IgD-negative memory B cell (primary cell): ENCODE measurements around the gene SQOR. TPM values are rescaled to one million over a fixed set of nuclear protein-coding genes. Genes with fewer than 3 reads are reported as not detected.

Experiments used
- H3K27ac Mint-ChIP-seq, 3 donors: one replicate each; pipeline ENCODE4 v1.8.0; 2020 to 2022; ENCODE audit warnings: mild to moderate bottlenecking in 3 of 3, mixed read lengths in 3 of 3, moderate library complexity in 1 of 3
- H3K27me3 Mint-ChIP-seq: one replicate; pipeline ENCODE4 v1.8.0; 2021; ENCODE audit warnings: mixed read lengths
- H3K36me3 Mint-ChIP-seq: one replicate; pipeline ENCODE4 v1.8.0; 2020; ENCODE audit warnings: mild to moderate bottlenecking, mixed read lengths
- H3K4me1 Mint-ChIP-seq, 3 donors: one replicate each; pipeline ENCODE4 v1.8.0; 2020 to 2022; ENCODE audit warnings: mixed read lengths in 3 of 3, mild to moderate bottlenecking in 1 of 3
- H3K4me3 Mint-ChIP-seq, 4 donors: one replicate each; pipeline ENCODE4 v1.8.0; 2020 to 2022; ENCODE audit warnings: mild to moderate bottlenecking in 4 of 4, mixed read lengths in 4 of 4, moderate library complexity in 3 of 4
- H3K9me3 Mint-ChIP-seq, 3 donors: one replicate each; pipeline ENCODE4 v1.8.0; 2020 to 2021; ENCODE audit warnings: mixed read lengths in 3 of 3, mild to moderate bottlenecking in 1 of 3
- polyA plus RNA-seq: library from polyadenylated mRNA; unstranded; fragments of 300-500 nt; fragmentation: Illumina TruSeq; gene quantifications from one replicate; pipeline ENCODE4 v1.2.3, GENCODE V29; 2021

SQOR gene
- polyA plus RNA-seq, 1 donor from 2014 or later = 62.6 TPM

- Mint-ChIP-seq H3K27me3 (no peaks in the 10 kb centered on the region), H3K36me3 (peaks cover 19% of the 10 kb centered on the region), H3K4me3 (no peak overlapping the region), H3K4me1 (peaks cover 0 to 3% (median 0%) of the 10 kb centered on the region in 3 donors), H3K27ac (no peak overlapping the region), H3K9me3 (no peaks in the 10 kb centered on the region)
These were observed 55.9 kb downstream of the SQOR start for GRCh38 chr15:45690581-45691260.

GRCh38 chr15:45701108-45701507 is 66.3 kb downstream of the SQOR start:
- Mint-ChIP-seq H3K36me3 (peaks cover 8% of the 10 kb centered on the region), H3K27me3 (peaks cover 12% of the 10 kb centered on the region), H3K27ac (peak overlapping the region in 1 of 3 donors; percentile 22), H3K9me3 (no peaks in the 10 kb centered on the region), H3K4me3 (peak overlapping the region in 1 of 4 donors; percentile 13), H3K4me1 (peaks cover 4 to 5% (median 4%) of the 10 kb centered on the region in 3 donors)

GRCh38 chr15:45702041-45702440 is 67.2 kb downstream of the SQOR start:
- Mint-ChIP-seq H3K9me3 (no peaks in the 10 kb centered on the region), H3K27me3 (peaks cover 12% of the 10 kb centered on the region), H3K27ac (no peak overlapping the region), H3K4me3 (peak overlapping the region in 1 of 4 donors; percentile 13), H3K36me3 (peaks cover 8% of the 10 kb centered on the region), H3K4me1 (peaks cover 4 to 5% (median 4%) of the 10 kb centered on the region in 3 donors)

GRCh38 chr15:45703670-45704328 is 69.0 kb downstream of the SQOR start:
- Mint-ChIP-seq H3K27me3 (peaks cover 17% of the 10 kb centered on the region), H3K4me3 (peak overlapping the region; percentile 63 to 94 (median 75)), H3K36me3 (peaks cover 8% of the 10 kb centered on the region), H3K9me3 (no peaks in the 10 kb centered on the region), H3K27ac (no peak overlapping the region), H3K4me1 (peaks cover 4 to 5% (median 4%) of the 10 kb centered on the region in 3 donors)

GRCh38 chr15:45704329-45705249 is 69.8 kb downstream of the SQOR start:
- Mint-ChIP-seq H3K36me3 (peaks cover 3% of the 10 kb centered on the region), H3K9me3 (no peaks in the 10 kb centered on the region), H3K27ac (peak overlapping the region in 1 of 3 donors; percentile 91), H3K4me3 (peak overlapping the region; percentile 80 to 98 (median 92)), H3K27me3 (peaks cover 18% of the 10 kb centered on the region), H3K4me1 (peaks cover 4 to 5% (median 4%) of the 10 kb centered on the region in 3 donors)

GRCh38 chr15:45705510-45706473 is 71.0 kb downstream of the SQOR start:
- Mint-ChIP-seq H3K27ac (peak overlapping the region in 1 of 3 donors; percentile 12), H3K4me1 (peaks cover 4 to 5% (median 4%) of the 10 kb centered on the region in 3 donors), H3K36me3 (peaks cover 3% of the 10 kb centered on the region), H3K4me3 (peak overlapping the region; percentile 80 to 98 (median 92)), H3K9me3 (no peaks in the 10 kb centered on the region), H3K27me3 (peaks cover 18% of the 10 kb centered on the region)

- peaks cover 2 to 6% (median 4%) of the 10 kb centered on the region in 3 donors for H3K4me1 Mint-ChIP-seq
- H3K4me3 Mint-ChIP-seq = no peak overlapping the region
- H3K27ac Mint-ChIP-seq = no peak overlapping the region
- H3K27me3 Mint-ChIP-seq = peaks cover 15% of the 10 kb centered on the region
- H3K36me3 Mint-ChIP-seq = peaks cover 2% of the 10 kb centered on the region
- no peaks in the 10 kb centered on the region for H3K9me3 Mint-ChIP-seq
These were observed 75.8 kb downstream of the SQOR start for GRCh38 chr15:45710657-45711056.

GRCh38 chr15:45714590-45715488 is 80.0 kb downstream of the SQOR start:
- H3K4me1 Mint-ChIP-seq = peaks cover 0 to 5% (median 1%) of the 10 kb centered on the region in 3 donors
- H3K27ac Mint-ChIP-seq = no peak overlapping the region
- peaks cover 2% of the 10 kb centered on the region for H3K36me3 Mint-ChIP-seq
- peaks cover 15% of the 10 kb centered on the region for H3K27me3 Mint-ChIP-seq
- no peak overlapping the region for H3K4me3 Mint-ChIP-seq
- no peaks in the 10 kb centered on the region for H3K9me3 Mint-ChIP-seq

- Mint-ChIP-seq H3K36me3 (peaks cover 2% of the 10 kb centered on the region), H3K4me3 (no peak overlapping the region), H3K27ac (no peak overlapping the region), H3K4me1 (peaks cover 0 to 5% (median 1%) of the 10 kb centered on the region in 3 donors), H3K9me3 (no peaks in the 10 kb centered on the region), H3K27me3 (peaks cover 17% of the 10 kb centered on the region)
These were observed 80.7 kb downstream of the SQOR start for GRCh38 chr15:45715528-45715927.

- Mint-ChIP-seq H3K36me3 (peaks cover 3% of the 10 kb centered on the region), H3K4me1 (peaks cover 0 to 3% (median 0%) of the 10 kb centered on the region in 3 donors), H3K4me3 (no peak overlapping the region), H3K27me3 (peaks cover 25% of the 10 kb centered on the region), H3K9me3 (no peaks in the 10 kb centered on the region), H3K27ac (no peak overlapping the region)
These were observed 84.7 kb downstream of the SQOR start for GRCh38 chr15:45719490-45719889.

GRCh38 chr15:45720183-45720582 is 85.4 kb downstream of the SQOR start:
- no peaks in the 10 kb centered on the region for H3K4me1 Mint-ChIP-seq
- H3K27ac Mint-ChIP-seq = no peak overlapping the region
- peaks cover 25% of the 10 kb centered on the region for H3K27me3 Mint-ChIP-seq
- peaks cover 3% of the 10 kb centered on the region for H3K36me3 Mint-ChIP-seq
- H3K9me3 Mint-ChIP-seq = no peaks in the 10 kb centered on the region
- no peak overlapping the region for H3K4me3 Mint-ChIP-seq

- H3K4me1 Mint-ChIP-seq = peaks cover 0 to 2% (median 0%) of the 10 kb centered on the region in 3 donors
- H3K4me3 Mint-ChIP-seq = no peak overlapping the region
- peaks cover 5% of the 10 kb centered on the region for H3K27me3 Mint-ChIP-seq
- H3K27ac Mint-ChIP-seq = no peak overlapping the region
- H3K9me3 Mint-ChIP-seq = peaks cover 0 to 3% (median 0%) of the 10 kb centered on the region in 3 donors
- no peaks in the 10 kb centered on the region for H3K36me3 Mint-ChIP-seq
These were observed 93.8 kb downstream of the SQOR start for GRCh38 chr15:45728641-45729040.

GRCh38 chr15:45729141-45729540 is 94.3 kb downstream of the SQOR start:
- H3K4me1 Mint-ChIP-seq = peaks cover 0 to 2% (median 1%) of the 10 kb centered on the region in 3 donors
- no peak overlapping the region for H3K4me3 Mint-ChIP-seq
- no peak overlapping the region for H3K27ac Mint-ChIP-seq
- H3K27me3 Mint-ChIP-seq = peaks cover 4% of the 10 kb centered on the region
- peaks cover 0 to 3% (median 0%) of the 10 kb centered on the region in 3 donors for H3K9me3 Mint-ChIP-seq
- no peaks in the 10 kb centered on the region for H3K36me3 Mint-ChIP-seq
